HepG2 (cell line): ENCODE measurements around the gene TRIM28. TPM values are rescaled to one million over a fixed set of nuclear protein-coding genes. Genes with fewer than 3 reads are reported as not detected.

ENCODE experiments used
- BHLHE40 ChIP-seq: IDR thresholded peaks from 2 replicates; pipeline ENCODE4 v1.6.1; 2011; ENCODE audit warnings: low read length, improper control_type of control experiment
- ETV5 ChIP-seq: IDR thresholded peaks from 2 replicates; pipeline ENCODE4 v1.6.1; 2018; ENCODE audit warnings: missing biosample characterization, missing genetic modification reagents, inconsistent platforms, borderline replicate concordance
- GTF3A ChIP-seq: sonication (generic); formaldehyde crosslinking; conservative IDR thresholded peaks from 2 replicates; pipeline ENCODE4 v1.4.0; 2020; ENCODE audit warnings: mild to moderate bottlenecking, missing genetic modification reagents
- HNRNPL ChIP-seq: fragments of 200-400 bp; formaldehyde crosslinking; IDR thresholded peaks from 2 replicates; pipeline ENCODE4 v1.6.1; 2017; ENCODE audit warnings: mild to moderate bottlenecking, low read depth, low read length
- PITX1 ChIP-seq: sonication (generic); formaldehyde crosslinking; IDR thresholded peaks from 2 replicates; pipeline ENCODE4 v1.5.1; 2020; ENCODE audit warnings: mild to moderate bottlenecking, missing genetic modification reagents
- TCF7 ChIP-seq: sonication (generic); IDR thresholded peaks from 2 replicates; pipeline ENCODE4 v1.6.1; 2016; ENCODE audit warnings: antibody characterized with exemption, low read depth
- THAP8 ChIP-seq: sonication (generic); formaldehyde crosslinking; IDR thresholded peaks from 2 replicates; pipeline ENCODE4 v1.5.1; 2020; ENCODE audit warnings: missing genetic modification reagents, mild to moderate bottlenecking, borderline replicate concordance
- ZFP37 ChIP-seq: sonication (generic); formaldehyde crosslinking; IDR thresholded peaks from 2 replicates; pipeline ENCODE4 v1.4.0; 2020; ENCODE audit warnings: missing genetic modification reagents, borderline replicate concordance
- ZNF337 ChIP-seq: sonication (generic); formaldehyde crosslinking; IDR thresholded peaks from 2 replicates; pipeline ENCODE4 v1.5.1; 2020; ENCODE audit warnings: missing genetic modification reagents, low read depth, mild to moderate bottlenecking, borderline replicate concordance
- ZNF570 ChIP-seq: sonication (generic); formaldehyde crosslinking; IDR thresholded peaks from 2 replicates; pipeline ENCODE4 v1.4.0; 2020; ENCODE audit warnings: mild to moderate bottlenecking, missing genetic modification reagents, borderline replicate concordance
- ZNF644 ChIP-seq: IDR thresholded peaks from 2 replicates; pipeline ENCODE4 v1.6.1; 2016; ENCODE audit warnings: low read depth
- ZNF792 ChIP-seq: IDR thresholded peaks from 2 replicates; pipeline ENCODE4 v1.6.1; 2016
- ZNF839 ChIP-seq: sonication (generic); formaldehyde crosslinking; IDR thresholded peaks from 2 replicates; pipeline ENCODE4 v1.4.0; 2020; ENCODE audit warnings: missing genetic modification reagents, mild to moderate bottlenecking, borderline replicate concordance
- ZSCAN22 ChIP-seq: sonication (generic); formaldehyde crosslinking; IDR thresholded peaks from 2 replicates; pipeline ENCODE4 v1.4.0; 2020; ENCODE audit warnings: mild to moderate bottlenecking, missing genetic modification reagents
- polyA plus RNA-seq, 8 experiments: library from polyadenylated mRNA; depleted of rRNA in 3 of 8; stranded (reverse) in 7 of 8; unstranded in 1 of 8; fragments of >200 nt; fragmentation: Illumina TruSeq in 4 of 8; extraction: Trizol in 4 of 8; gene quantifications; 2 replicates each; pipeline versions ENCODE4 v1.2.1 to v1.2.3, GENCODE V29; 2011 to 2016; ENCODE audit warnings: low read depth in 4 of 8, missing spikeins in 1 of 8, mixed read lengths in 1 of 8; ENCODE audit not compliant: insufficient read depth in 1 of 8
- total RNA-seq, 5 experiments: library from RNA; depleted of rRNA; stranded (reverse); fragments of >200 nt; fragmentation: Illumina TruSeq; extraction: Trizol; gene quantifications; 2 replicates each; pipeline ENCODE4 v1.2.3, GENCODE V29; 2016; ENCODE audit warnings: low read depth in 1 of 5
- TF ChIP-seq, protein P1 (sequence below): sonication (generic); formaldehyde crosslinking; IDR thresholded peaks from 2 replicates; pipeline ENCODE4 v1.4.0; 2020; ENCODE audit warnings: missing genetic modification reagents
- TF ChIP-seq, protein P2 (sequence below): sonication (generic); formaldehyde crosslinking; IDR thresholded peaks from 2 replicates; pipeline ENCODE4 v1.8.0; 2022; ENCODE audit warnings: mild to moderate bottlenecking, missing genetic modification reagents; ENCODE audit not compliant: insufficient replicate concordance
- TF ChIP-seq, protein P3 (sequence below): sonication (generic); formaldehyde crosslinking; IDR thresholded peaks from 2 replicates; pipeline ENCODE4 v1.4.0; 2020; ENCODE audit warnings: missing genetic modification reagents, borderline replicate concordance

TRIM28 gene
- total and polyA plus RNA-seq, 2 of the 13 experiments (the other 11 are each of a cell fraction or from before 2014, with no cell fraction given): 361 to 439 TPM

DNA sequence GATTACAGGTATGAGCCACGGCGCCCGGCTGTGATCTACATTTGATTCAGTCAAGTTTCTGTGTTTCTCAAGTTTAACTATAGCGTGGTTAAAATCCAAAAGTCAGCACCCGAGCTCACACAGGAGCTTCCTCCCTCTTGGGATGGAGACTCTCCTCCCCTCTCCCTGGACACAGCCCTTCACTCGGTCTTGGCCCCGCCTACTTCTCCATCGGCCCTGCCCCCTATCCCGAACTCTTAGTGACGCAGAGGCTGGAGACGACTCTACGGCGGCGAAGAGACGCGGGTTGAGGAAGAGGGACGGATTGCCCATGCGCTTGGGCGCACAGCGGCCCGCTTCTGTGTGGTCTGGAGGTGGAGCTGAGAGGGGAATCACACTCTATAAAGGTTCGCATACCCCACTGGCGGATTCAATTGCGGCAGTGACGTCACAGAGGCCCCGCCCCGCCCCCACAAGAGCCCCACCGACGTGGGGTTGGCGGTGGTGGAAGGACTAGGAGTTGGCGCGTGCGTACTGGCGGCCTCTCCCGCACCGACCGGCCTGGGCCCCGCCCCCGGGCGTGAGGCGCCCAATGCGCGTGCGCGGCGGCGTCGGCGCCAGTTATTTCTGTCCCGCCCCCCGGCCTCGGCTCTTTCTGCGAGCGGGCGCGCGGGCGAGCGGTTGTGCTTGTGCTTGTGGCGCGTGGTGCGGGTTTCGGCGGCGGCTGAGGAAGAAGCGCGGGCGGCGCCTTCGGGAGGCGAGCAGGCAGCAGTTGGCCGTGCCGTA, at the start of gene TRIM28 (continued):
- TF ChIP-seq, protein P1, sequence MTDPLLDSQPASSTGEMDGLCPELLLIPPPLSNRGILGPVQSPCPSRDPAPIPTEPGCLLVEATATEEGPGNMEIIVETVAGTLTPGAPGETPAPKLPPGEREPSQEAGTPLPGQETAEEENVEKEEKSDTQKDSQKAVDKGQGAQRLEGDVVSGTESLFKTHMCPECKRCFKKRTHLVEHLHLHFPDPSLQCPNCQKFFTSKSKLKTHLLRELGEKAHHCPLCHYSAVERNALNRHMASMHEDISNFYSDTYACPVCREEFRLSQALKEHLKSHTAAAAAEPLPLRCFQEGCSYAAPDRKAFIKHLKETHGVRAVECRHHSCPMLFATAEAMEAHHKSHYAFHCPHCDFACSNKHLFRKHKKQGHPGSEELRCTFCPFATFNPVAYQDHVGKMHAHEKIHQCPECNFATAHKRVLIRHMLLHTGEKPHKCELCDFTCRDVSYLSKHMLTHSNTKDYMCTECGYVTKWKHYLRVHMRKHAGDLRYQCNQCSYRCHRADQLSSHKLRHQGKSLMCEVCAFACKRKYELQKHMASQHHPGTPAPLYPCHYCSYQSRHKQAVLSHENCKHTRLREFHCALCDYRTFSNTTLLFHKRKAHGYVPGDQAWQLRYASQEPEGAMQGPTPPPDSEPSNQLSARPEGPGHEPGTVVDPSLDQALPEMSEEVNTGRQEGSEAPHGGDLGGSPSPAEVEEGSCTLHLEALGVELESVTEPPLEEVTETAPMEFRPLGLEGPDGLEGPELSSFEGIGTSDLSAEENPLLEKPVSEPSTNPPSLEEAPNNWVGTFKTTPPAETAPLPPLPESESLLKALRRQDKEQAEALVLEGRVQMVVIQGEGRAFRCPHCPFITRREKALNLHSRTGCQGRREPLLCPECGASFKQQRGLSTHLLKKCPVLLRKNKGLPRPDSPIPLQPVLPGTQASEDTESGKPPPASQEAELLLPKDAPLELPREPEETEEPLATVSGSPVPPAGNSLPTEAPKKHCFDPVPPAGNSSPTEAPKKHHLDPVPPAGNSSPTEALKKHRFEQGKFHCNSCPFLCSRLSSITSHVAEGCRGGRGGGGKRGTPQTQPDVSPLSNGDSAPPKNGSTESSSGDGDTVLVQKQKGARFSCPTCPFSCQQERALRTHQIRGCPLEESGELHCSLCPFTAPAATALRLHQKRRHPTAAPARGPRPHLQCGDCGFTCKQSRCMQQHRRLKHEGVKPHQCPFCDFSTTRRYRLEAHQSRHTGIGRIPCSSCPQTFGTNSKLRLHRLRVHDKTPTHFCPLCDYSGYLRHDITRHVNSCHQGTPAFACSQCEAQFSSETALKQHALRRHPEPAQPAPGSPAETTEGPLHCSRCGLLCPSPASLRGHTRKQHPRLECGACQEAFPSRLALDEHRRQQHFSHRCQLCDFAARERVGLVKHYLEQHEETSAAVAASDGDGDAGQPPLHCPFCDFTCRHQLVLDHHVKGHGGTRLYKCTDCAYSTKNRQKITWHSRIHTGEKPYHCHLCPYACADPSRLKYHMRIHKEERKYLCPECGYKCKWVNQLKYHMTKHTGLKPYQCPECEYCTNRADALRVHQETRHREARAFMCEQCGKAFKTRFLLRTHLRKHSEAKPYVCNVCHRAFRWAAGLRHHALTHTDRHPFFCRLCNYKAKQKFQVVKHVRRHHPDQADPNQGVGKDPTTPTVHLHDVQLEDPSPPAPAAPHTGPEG (CRISPR knock-in tag): peak; percentile 34
- no peak for TF ChIP-seq GTF3A
- TF ChIP-seq ZSCAN22 (CRISPR knock-in tag): peak; percentile 81; the same call in 1 of the 2 replicates
- TF ChIP-seq ZNF570 (CRISPR knock-in tag): no peak
- TF ChIP-seq ETV5 (CRISPR knock-in tag): peak; percentile 7; the same call in 1 of the 2 replicates
- no peak for TF ChIP-seq ZNF644 (CRISPR knock-in tag)
- TF ChIP-seq BHLHE40: 0 out of 2 replicates have a peak, but pooled peaks have one; percentile 19
- TF ChIP-seq THAP8 (CRISPR knock-in tag): no peak
- TF ChIP-seq ZFP37: 0 out of 2 replicates have a peak, but pooled peaks have one; percentile 50
- TF ChIP-seq, protein P2, sequence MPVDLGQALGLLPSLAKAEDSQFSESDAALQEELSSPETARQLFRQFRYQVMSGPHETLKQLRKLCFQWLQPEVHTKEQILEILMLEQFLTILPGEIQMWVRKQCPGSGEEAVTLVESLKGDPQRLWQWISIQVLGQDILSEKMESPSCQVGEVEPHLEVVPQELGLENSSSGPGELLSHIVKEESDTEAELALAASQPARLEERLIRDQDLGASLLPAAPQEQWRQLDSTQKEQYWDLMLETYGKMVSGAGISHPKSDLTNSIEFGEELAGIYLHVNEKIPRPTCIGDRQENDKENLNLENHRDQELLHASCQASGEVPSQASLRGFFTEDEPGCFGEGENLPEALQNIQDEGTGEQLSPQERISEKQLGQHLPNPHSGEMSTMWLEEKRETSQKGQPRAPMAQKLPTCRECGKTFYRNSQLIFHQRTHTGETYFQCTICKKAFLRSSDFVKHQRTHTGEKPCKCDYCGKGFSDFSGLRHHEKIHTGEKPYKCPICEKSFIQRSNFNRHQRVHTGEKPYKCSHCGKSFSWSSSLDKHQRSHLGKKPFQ: no peak
- TF ChIP-seq PITX1 (CRISPR knock-in tag): peak; percentile 48; the same call in 1 of the 2 replicates
- no peak for TF ChIP-seq TCF7
- TF ChIP-seq ZNF839 (CRISPR knock-in tag): no peak
- TF ChIP-seq ZNF792 (CRISPR knock-in tag): no peak; the same call in 1 of the 2 replicates
- TF ChIP-seq, protein P3, sequence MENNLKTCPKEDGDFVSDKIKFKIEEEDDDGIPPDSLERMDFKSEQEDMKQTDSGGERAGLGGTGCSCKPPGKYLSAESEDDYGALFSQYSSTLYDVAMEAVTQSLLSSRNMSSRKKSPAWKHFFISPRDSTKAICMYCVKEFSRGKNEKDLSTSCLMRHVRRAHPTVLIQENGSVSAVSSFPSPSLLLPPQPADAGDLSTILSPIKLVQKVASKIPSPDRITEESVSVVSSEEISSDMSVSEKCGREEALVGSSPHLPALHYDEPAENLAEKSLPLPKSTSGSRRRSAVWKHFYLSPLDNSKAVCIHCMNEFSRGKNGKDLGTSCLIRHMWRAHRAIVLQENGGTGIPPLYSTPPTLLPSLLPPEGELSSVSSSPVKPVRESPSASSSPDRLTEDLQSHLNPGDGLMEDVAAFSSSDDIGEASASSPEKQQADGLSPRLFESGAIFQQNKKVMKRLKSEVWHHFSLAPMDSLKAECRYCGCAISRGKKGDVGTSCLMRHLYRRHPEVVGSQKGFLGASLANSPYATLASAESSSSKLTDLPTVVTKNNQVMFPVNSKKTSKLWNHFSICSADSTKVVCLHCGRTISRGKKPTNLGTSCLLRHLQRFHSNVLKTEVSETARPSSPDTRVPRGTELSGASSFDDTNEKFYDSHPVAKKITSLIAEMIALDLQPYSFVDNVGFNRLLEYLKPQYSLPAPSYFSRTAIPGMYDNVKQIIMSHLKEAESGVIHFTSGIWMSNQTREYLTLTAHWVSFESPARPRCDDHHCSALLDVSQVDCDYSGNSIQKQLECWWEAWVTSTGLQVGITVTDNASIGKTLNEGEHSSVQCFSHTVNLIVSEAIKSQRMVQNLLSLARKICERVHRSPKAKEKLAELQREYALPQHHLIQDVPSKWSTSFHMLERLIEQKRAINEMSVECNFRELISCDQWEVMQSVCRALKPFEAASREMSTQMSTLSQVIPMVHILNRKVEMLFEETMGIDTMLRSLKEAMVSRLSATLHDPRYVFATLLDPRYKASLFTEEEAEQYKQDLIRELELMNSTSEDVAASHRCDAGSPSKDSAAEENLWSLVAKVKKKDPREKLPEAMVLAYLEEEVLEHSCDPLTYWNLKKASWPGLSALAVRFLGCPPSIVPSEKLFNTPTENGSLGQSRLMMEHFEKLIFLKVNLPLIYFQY (CRISPR knock-in tag): peak; percentile 54; the same call in 1 of the 2 replicates
- TF ChIP-seq ZNF337 (CRISPR knock-in tag): no peak
- TF ChIP-seq HNRNPL: no peak
